Muscle layer of colon (tissue), 2 donors: ENCODE measurements around the gene DTNB.

Experiments used
- H3K27ac ChIP-seq: one replicate; pipeline ENCODE4 v1.7.0; 2013; ENCODE audit warnings: low read depth, mild to moderate bottlenecking, low read length, moderate library complexity
- H3K27me3 ChIP-seq, 2 donors: one replicate each; pipeline ENCODE4 v1.7.0; 2013; ENCODE audit warnings: low read length in 2 of 2, mild to moderate bottlenecking in 2 of 2; ENCODE audit not compliant: insufficient read depth in 2 of 2, control insufficient read depth in 1 of 2
- H3K36me3 ChIP-seq: one replicate; pipeline ENCODE4 v1.7.0; 2013; ENCODE audit warnings: mild to moderate bottlenecking, low read length; ENCODE audit not compliant: insufficient read depth
- H3K4me1 ChIP-seq: one replicate; pipeline ENCODE4 v1.7.0; 2013; ENCODE audit warnings: mild to moderate bottlenecking, low read length; ENCODE audit not compliant: insufficient read depth
- H3K4me3 ChIP-seq, 2 donors: one replicate each; pipeline ENCODE4 v1.7.0; 2013; ENCODE audit warnings: low read length in 2 of 2, low read depth in 1 of 2, mild to moderate bottlenecking in 1 of 2, moderate library complexity in 1 of 2
- H3K9ac ChIP-seq: one replicate; pipeline ENCODE4 v1.7.0; 2013; ENCODE audit warnings: low read length
- H3K9me3 ChIP-seq: one replicate; pipeline ENCODE4 v1.7.0; 2013; ENCODE audit warnings: mild to moderate bottlenecking, low read length
- donor health status: abdominal sarcoma.
- donor health status: Adenocarcinoma of cecum.

Gene DTNB

DNA sequence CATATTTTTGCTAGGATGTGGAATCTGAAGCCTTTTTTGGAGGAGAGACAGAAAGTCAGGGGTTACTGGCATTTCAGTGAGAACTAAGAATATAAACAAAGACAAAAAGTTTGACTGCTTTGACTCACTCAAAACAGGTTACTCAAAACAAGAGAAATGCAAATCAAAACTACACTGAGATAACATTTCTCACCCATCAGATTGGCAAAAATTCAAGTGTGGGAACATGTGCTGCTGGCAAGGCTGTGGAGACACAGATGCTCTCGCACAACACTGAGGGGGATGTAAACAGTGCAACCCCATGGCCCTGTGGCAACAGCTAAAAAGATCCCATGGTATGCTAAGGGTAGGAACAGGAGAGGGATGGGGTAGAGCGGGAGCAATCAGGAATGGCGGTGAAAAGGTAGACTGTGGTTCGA, 86.6 kb downstream of the DTNB start:
- Histone ChIP-seq H3K4me1 (no peaks in the 10 kb centered on the region), H3K9me3 (no peaks in the 10 kb centered on the region), H3K27me3 (no peaks in the 10 kb centered on the region), H3K36me3 (no peaks in the 10 kb centered on the region), H3K9ac (no peak overlapping the region), H3K4me3 (no peak overlapping the region), H3K27ac (no peak overlapping the region)

DNA sequence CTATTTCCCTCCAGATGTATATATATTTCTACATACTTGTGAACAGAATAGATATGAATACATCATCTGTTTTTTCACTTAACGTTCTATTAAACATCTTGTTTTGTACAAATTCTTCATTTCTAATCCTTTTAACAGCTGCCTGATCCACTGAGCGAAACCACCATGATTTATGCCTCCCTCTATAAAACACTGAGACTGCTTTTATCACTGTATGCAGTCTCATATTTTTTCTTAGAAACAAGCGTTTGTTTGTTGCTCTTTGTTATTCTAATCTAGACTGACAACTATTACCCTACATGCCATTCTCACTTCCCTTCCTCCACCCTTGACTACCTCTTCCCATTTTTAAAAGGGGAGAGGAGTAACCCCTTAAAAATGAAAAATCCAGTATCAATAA, 88.2 kb downstream of the DTNB start:
- Histone ChIP-seq H3K9me3 (no peaks in the 10 kb centered on the region), H3K27me3 (no peaks in the 10 kb centered on the region), H3K9ac (no peak overlapping the region), H3K4me1 (no peaks in the 10 kb centered on the region), H3K27ac (no peak overlapping the region), H3K36me3 (no peaks in the 10 kb centered on the region), H3K4me3 (no peak overlapping the region)

DNA sequence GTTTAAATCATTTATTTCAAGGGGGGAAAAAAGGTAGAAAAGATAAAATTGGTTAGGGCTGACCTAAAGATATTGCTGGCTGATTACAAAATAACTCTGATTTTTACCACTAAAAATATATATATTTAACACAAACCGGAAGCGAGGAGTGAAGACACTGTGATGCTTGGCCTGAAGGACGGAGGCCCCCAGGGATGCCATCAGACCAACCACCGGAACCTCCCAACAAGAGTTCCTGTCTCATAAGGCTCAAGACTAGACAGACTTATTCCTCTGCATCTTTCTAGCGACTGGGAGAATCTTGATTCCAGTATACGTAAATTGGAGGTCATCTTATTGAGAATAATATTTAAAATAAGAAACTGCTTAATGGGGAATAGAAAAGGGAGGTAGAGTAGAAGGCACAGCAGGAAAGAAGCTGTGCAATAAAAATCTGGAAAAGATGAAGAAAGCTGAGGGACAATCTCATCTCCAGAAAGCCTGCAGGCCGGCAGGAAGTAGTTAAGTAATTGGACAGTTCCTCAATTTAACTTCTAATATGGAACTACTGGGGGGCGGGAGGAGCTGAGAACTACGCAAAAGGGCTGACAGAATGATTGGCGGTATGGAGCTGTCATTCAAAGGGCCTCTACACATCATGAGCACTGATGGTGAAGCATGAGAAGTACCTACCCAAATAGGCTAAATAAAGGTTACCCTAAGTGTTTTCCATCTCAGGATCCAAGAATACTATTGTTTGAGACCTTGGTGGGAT, 91.1 kb downstream of the DTNB start:
- no peaks in the 10 kb centered on the region for H3K4me1 ChIP-seq
- H3K9ac ChIP-seq: no peak overlapping the region
- H3K9me3 ChIP-seq: no peaks in the 10 kb centered on the region
- H3K4me3 ChIP-seq: no peak overlapping the region
- H3K27me3 ChIP-seq: no peaks in the 10 kb centered on the region
- no peaks in the 10 kb centered on the region for H3K36me3 ChIP-seq
- no peak overlapping the region for H3K27ac ChIP-seq

DNA sequence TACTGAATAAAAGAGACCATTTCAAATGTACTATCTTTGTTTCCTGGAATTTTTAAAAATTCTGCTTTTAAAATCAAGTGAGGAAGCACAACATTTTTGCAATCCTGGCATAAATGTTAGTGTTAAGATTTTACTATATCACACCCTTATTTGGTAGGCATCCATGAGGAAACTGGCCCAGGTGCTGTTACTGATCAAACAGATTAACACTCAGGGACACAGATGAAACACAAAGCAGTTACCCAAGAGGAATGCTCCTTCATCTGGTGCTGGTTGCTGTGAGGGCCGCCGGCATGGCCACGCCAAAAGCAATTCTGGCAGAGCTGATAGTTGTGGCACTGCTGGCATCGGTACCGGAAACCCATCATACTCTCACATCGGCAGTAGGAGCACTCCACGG, 96.8 kb downstream of the DTNB start:
- H3K36me3 ChIP-seq: no peaks in the 10 kb centered on the region
- no peak overlapping the region for H3K27ac ChIP-seq
- no peak overlapping the region for H3K4me3 ChIP-seq
- no peaks in the 10 kb centered on the region for H3K4me1 ChIP-seq
- no peaks in the 10 kb centered on the region for H3K27me3 ChIP-seq
- H3K9ac ChIP-seq: no peak overlapping the region
- H3K9me3 ChIP-seq: no peaks in the 10 kb centered on the region

DNA sequence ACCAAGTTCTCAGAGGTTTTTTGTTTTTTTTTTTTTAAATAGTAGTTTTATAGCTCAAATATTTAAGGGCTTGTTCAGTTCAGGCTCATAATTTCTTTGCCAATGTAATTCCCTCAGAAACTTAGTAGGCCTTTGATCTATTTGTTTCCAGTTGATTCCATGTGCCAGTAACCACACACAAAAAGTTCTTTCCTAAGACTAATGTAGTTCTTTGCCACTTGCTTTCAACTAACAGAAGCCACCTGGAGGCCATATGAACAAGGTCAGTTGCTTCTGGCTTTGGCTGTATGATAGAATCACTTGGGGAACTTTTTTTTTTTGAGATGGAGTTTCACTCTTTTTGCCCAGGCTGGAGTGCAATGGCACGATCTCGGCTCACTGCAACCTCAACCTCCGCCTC, 100.7 kb downstream of the DTNB start:
- H3K9ac ChIP-seq: no peak overlapping the region
- H3K27me3 ChIP-seq: no peaks in the 10 kb centered on the region
- no peaks in the 10 kb centered on the region for H3K4me1 ChIP-seq
- H3K36me3 ChIP-seq: no peaks in the 10 kb centered on the region
- H3K9me3 ChIP-seq: no peaks in the 10 kb centered on the region
- no peak overlapping the region for H3K27ac ChIP-seq
- no peak overlapping the region for H3K4me3 ChIP-seq

DNA sequence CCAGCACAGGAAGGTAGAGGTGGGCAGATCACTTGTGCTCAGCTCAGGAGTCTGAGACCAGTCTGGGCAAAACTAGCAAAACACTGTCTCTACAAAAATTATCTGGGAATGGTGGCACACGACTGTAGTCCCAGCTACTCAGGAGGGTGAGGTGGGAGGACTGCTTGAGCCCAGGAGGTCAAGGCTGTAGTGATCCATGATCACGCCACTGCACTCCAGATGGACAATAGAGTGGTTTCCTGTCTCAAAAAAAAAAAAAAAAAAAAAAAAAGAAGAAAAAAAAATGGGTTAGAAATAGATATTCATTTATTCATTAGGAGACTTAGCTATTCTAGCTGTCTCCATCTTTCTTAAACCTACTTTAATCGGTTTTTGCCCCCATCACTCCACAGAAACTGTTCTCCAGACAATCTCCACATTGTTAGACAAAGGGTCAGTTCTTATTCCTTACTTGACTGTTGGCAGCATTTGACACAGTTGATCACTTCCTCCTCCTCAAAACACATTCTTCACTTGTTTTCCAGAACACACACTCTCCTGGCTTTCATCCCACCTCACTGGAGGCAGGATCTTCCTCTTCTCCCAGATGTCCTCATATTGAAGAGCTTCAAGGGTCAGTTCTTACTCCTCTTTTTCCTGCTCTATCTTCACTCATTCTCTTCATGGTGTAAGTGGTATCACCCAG, 103.1 kb downstream of the DTNB start:
- H3K4me3 ChIP-seq: no peak overlapping the region
- no peaks in the 10 kb centered on the region for H3K27me3 ChIP-seq
- no peak overlapping the region for H3K27ac ChIP-seq
- H3K4me1 ChIP-seq: no peaks in the 10 kb centered on the region
- no peaks in the 10 kb centered on the region for H3K36me3 ChIP-seq
- H3K9ac ChIP-seq: no peak overlapping the region
- no peaks in the 10 kb centered on the region for H3K9me3 ChIP-seq

DNA sequence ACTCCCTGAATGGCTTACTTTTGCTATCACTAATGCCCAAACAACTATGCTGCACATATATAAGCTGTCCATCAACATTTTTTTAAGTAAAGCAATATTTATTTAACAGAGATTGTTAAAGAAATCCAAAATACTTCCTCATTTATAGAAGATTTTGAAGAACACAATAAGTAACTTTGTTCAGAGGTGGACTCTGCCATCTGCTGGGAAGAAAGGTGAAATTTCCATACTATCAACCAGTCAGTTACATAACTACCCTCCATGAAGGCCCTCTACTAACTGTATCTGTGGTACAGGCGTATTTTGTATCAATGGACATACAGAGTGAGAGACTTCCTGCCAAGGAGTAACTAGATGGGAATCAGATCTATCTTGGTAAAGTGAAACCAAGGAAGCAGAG, 106.0 kb downstream of the DTNB start:
- Histone ChIP-seq H3K27me3 (no peaks in the 10 kb centered on the region), H3K4me3 (no peak overlapping the region), H3K27ac (no peak overlapping the region), H3K36me3 (no peaks in the 10 kb centered on the region), H3K9ac (no peak overlapping the region), H3K9me3 (no peaks in the 10 kb centered on the region), H3K4me1 (no peaks in the 10 kb centered on the region)

DNA sequence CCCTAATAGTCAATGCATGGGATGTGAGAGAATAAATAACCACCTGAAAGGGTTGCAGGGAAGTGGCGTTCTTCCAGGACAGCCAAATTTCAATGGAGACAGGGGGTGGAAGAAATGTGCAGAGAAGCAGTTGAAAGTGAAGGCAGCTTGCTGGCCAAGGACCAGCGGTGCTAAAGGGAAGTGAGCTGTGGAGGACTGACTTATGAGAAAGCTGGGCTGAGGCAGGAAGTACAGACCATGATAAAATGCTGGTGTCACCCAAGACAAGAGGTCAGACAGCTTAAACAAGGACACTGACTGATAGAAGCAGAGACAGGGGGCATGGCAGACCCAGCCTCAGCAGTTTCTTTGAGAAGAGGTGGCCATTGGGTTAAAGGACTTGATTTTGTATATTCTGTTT, 106.7 kb downstream of the DTNB start:
- no peaks in the 10 kb centered on the region for H3K4me1 ChIP-seq
- H3K27ac ChIP-seq: no peak overlapping the region
- no peaks in the 10 kb centered on the region for H3K9me3 ChIP-seq
- no peaks in the 10 kb centered on the region for H3K27me3 ChIP-seq
- H3K4me3 ChIP-seq: no peak overlapping the region
- H3K9ac ChIP-seq: no peak overlapping the region
- no peaks in the 10 kb centered on the region for H3K36me3 ChIP-seq

DNA sequence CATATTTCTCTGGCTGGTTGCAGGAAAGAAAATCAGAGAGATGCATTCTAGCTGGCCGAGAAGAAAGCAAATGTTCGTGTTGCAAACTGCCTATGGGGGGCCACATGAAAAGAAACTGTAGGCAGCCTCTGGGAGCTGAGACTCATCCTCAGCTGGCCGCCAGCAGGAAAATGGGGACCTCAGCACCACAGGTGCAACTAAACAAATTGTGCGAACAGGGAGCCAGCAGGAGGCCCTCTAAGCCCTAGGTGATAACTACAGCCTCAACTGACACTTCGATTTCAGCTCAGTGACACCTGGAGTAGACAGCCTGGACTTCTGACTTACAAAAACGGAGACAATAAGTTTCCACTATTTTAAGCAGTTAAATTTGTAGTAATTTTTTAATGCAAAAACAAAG, 107.3 kb downstream of the DTNB start:
- Histone ChIP-seq H3K9ac (no peak overlapping the region), H3K9me3 (no peaks in the 10 kb centered on the region), H3K4me3 (no peak overlapping the region), H3K4me1 (no peaks in the 10 kb centered on the region), H3K27me3 (no peaks in the 10 kb centered on the region), H3K27ac (no peak overlapping the region), H3K36me3 (no peaks in the 10 kb centered on the region)

DNA sequence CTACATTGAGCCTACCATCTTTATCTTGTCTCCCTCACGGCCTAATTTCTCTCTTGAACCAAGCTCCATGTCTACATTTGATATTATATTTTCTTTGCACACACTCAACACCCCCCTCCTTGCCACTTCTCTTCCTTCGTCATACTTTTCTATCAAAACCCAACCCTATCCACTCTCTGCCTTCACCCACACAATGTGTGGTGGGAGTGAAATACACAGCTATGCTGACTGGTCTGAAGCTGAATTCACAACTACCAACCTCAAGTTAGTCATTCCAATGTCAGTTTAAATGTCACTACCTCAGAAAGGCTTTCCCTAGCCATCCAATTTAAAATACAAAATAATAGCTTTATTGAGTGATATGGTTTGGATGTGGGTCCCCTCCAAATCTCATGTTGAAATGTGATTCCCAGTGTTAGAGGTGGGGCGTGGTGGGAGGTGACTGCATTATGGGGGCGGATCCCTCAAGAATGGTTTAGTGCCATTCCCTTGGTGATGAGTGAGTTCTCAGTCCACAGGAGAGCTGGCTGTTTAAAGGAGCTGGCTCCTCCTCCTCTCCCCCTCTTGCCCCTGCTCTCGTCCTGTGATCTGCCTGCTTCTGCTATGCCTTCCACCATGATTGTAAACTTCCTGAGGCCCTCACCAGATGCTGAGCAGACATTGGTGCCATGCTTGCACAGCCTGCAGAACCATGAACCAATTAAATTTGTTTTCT, 112.1 kb downstream of the DTNB start:
- Histone ChIP-seq H3K4me3 (no peak overlapping the region), H3K9me3 (no peaks in the 10 kb centered on the region), H3K4me1 (no peaks in the 10 kb centered on the region), H3K27ac (no peak overlapping the region), H3K36me3 (no peaks in the 10 kb centered on the region), H3K9ac (no peak overlapping the region), H3K27me3 (no peaks in the 10 kb centered on the region)

DNA sequence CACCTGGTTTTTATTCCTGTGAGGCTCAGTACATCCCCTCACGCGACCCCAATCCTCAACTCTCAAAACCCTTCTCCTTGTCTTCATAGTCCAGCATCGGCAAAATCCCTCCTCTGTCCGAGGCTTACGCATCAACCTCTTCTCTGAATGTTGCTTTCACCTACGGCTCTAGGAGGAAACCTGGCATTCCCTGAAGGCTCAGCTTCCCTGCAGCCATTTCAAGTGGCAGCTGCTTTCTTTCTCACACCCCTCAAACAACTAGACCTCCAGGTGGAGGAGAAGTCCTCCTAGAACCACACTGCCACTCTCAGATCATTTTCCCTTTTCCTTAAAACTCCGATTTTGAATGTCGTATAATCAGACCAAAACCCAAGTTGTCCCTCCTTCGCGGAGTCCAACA, 114.2 kb downstream of the DTNB start:
- H3K4me1 ChIP-seq: no peaks in the 10 kb centered on the region
- no peaks in the 10 kb centered on the region for H3K9me3 ChIP-seq
- no peak overlapping the region for H3K9ac ChIP-seq
- no peak overlapping the region for H3K27ac ChIP-seq
- H3K27me3 ChIP-seq: no peaks in the 10 kb centered on the region
- H3K4me3 ChIP-seq: no peak overlapping the region
- H3K36me3 ChIP-seq: no peaks in the 10 kb centered on the region
